Measurements from ENCODE around the gene DICER1.

GRCh38 chr14:95085321-95085720 lies 72.0 kb downstream of the DICER1 start:
- TF ChIP-seq CTCF (IDR thresholded peaks at IDR 0.05; ENCODE audit: low read length) (no peak), EZH2 (optimal IDR thresholded peaks at IDR 0.05; ENCODE audit: low read depth, low read length) (no peak)

Data from MM.1S (cell line).